Activated CD4-positive, alpha-beta T cell treated with anti-CD3 and anti-CD28 coated beads, Interleukin-2, Interleukin-6, amounts not matched to agents 100 ng/mL and 50 ng/mL, durations not matched to agents 16 hours and 8 hours (primary cell): ENCODE results near the gene HTRA3.
A peak's percentile ranks its signal among the peaks of the same experiment; 100 is the strongest.

Source experiments
- DNase-seq: peaks from one replicate; pipeline ENCODE4 v3.0.0-alpha.2; 2020

Gene HTRA3

GRCh38 chr4:8297141-8297601 lies 27.6 kb downstream of the HTRA3 start:
- no peak for DNase-seq

DNA sequence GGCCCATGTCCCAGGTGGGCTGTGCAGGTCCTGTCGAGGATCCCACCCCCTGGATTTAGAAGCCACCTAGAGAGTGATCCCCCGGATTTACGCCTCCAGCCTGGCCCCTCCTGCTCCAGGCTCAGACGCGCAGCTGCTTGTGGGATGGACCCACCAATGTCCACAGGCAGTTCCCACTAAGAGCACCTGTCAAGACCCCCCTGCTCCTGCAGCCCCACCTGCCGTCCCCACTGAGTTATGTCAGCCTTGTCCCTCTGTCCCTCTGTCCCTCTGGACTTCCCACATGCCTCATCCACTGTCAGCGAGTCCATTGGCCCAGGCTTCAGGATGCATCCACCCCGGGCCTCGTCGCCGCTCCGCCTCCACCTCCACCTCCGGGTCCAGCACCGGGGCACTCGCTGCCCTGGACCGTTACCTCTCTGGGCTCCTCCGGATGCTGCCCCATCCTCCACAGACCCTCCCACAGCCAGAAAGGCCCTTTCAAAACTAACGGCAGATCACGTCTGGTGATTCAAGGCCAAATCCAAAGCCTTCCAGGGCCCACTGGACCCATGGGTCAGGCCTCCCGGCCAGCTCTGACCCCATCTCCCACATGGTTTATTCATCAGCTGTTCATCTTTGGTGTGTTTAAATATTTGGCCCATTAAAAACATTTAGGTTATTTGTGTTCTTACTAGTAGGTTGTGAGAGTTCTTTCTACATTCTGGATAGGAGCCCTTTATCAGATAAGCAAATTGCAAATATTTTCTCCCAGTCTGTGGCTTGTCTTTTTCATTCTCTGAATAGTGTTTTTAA lies 28.3 kb downstream of the HTRA3 start:
- DNase-seq: no peak

DNA sequence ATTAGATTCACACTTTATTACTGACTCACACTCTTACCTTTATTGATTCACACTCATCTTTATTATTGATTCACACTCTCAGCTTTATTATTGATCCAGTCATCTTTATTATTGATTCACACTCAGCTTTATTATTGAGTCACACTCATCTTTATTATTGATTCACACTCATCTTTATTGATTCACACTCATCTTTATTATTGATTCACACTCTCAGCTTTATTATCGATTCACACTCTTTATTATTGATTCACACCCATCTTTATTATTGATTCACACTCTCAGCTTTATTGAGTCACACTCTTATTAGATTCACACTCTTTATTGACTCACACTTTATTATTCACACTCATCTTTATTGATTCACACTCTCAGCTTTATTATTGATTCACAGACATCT lies 31.3 kb downstream of the HTRA3 start:
- DNase-seq: no peak

DNA sequence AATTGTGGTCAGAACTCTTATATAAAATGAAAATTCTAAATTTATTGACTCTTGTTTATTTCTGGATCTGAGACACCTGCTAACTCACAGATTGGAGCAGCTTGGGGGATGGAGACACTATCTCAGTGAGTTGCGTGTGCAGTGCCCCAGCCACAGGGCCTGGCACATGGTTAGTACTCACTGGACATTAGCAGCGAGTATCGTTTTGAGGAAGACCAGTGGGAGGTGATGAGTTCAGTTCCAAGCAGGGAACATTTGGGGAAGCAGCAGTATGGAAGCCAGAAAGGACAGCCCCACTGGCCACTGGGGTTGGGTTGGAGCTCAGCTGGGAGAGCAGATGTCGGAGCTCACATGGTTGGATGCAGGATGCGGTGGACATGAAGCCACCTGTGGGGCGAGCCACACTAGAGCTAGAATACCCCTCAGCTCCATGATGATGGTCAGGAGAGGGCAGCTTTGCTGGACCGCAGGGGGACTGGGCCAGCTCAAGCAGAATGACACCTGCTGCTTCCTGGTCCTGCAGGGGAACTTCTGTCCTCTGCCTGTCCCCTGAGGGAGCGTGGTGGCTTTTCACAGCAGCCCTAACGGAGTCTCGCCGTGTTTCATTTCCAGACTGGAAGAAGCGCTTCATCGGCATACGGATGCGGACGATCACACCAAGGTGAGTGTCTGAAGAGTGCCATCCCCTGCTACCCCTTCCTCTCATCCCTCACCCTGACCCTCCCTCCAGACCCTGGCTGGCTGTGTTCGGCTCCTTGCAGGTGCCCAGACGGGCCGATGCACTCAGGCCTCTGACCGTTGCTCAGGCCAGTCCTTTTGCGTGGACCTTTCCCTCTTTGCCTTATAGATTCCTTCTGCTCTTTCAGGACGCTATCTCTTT lies 32.5 kb downstream of the HTRA3 start:
- no peak for DNase-seq

DNA sequence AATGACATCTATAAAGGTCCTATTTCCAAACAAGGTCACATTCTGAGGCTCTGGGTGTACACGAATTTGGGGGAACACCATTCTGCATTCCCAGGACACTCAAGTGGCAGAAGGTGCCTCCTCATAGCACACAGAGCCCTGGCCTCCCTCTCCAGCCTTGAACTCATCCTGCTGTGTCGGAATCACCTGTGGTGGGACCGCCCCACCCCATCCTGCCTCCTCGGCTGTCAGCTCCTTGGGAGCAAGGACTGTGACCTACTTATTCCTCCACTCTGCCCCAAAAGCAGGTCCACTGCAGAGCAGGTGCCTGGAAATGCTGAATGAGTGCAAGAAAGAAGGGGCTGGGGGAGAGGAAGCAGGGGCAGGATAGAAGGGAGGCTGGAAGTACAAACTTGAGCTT lies 33.5 kb downstream of the HTRA3 start:
- DNase-seq: no peak

- peak; percentile 21 for DNase-seq
These were observed 34.1 kb downstream of the HTRA3 start for GRCh38 chr4:8303485-8304281.

GRCh38 chr4:8304827-8305695 lies 35.5 kb downstream of the HTRA3 start:
- no peak for DNase-seq

DNA sequence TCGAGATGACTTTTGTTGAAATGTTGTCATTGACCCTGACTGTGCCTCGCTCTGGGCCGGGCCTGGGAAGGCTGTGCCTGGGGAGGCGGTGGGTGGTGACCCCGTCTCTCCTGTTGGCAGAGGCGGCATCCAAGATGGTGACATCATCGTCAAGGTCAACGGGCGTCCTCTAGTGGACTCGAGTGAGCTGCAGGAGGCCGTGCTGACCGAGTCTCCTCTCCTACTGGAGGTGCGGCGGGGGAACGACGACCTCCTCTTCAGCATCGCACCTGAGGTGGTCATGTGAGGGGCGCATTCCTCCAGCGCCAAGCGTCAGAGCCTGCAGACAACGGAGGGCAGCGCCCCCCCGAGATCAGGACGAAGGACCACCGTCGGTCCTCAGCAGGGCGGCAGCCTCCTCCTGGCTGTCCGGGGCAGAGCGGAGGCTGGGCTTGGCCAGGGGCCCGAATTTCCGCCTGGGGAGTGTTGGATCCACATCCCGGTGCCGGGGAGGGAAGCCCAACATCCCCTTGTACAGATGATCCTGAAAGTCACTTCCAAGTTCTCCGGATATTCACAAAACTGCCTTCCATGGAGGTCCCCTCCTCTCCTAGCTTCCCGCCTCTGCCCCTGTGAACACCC lies 36.4 kb downstream of the HTRA3 start:
- no peak for DNase-seq

GRCh38 chr4:8306511-8307021 lies 37.0 kb downstream of the HTRA3 start:
- no peak for DNase-seq

DNA sequence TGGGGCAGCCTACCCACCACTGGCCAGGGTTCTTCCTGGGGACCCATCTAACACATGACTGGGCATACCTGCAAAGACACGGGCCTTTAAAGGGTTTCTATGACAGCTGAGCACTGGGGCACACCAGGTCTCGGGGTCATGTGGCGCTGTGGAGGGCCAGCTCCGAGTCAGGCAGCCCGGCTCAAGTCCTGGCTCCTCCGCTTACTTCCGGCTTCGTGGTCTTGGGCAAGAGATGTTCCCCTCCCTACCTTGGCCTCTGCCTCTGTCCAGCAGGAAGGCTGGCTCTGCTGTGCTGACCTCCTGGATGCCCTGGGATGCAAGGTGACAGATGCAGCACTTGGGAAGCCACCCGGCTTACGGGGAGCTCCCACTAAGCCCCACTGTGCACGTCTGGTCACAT lies 37.6 kb downstream of the HTRA3 start:
- DNase-seq: no peak

- DNase-seq: no peak
These were observed 38.2 kb downstream of the HTRA3 start for GRCh38 chr4:8307714-8308113.

DNA sequence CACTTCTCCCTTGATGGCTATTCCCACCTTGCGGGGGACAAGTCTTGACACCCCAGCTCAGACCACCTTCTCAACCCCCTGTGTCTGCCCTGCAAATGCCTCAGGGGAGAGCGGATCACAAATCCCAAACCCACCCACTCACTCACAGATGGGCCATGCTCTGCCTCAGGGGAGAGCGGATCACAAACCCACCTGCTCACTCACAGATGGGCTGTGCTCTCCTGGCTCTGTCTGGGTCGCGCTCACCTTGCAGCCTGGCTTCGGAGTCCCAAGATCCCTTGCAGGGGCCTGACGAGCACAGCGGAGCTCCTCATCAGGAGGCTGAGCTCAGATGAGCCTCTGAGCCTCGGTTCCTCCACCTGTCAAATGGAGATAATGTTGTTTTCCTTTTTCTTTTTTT lies 38.6 kb downstream of the HTRA3 start:
- DNase-seq: no peak

GRCh38 chr4:8308856-8309771 lies 39.6 kb downstream of the HTRA3 start:
- no peak for DNase-seq

DNA sequence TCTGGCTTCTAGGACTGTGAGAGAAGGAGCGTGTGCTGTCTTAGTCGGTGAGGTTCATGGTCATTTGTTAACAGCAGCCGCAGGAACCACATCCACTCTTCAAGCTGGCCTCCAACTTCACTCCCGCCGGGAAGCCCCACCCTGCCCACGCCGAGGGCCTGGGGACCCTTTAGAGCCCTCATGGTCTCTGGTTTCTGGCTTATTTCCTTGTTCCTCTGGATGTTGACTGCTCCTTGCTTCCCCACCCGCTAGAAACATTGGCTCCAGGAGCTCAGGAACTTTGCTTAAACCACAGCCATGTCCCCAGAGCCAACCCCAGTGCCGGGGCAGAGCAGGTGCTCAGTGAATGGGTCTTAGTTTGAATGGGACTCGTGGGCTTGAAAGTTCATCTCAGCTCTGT lies 40.8 kb downstream of the HTRA3 start:
- DNase-seq: no peak

GRCh38 chr4:8311101-8312068 lies 41.8 kb downstream of the HTRA3 start:
- DNase-seq: no peak

- no peak for DNase-seq
These were observed 42.5 kb downstream of the HTRA3 start for GRCh38 chr4:8312069-8312445.

GRCh38 chr4:8312976-8313375 lies 43.4 kb downstream of the HTRA3 start:
- DNase-seq: no peak

- DNase-seq: no peak
These were observed 45.2 kb downstream of the HTRA3 start for GRCh38 chr4:8314691-8315255.
